Activated naive CD4-positive, alpha-beta T cell (primary cell): ENCODE measurements around the gene PIK3AP1.
A peak's percentile ranks its signal among the peaks of the same experiment; 100 is the strongest.
"Not testable (repeated sequence)": the region's sequence is repeated elsewhere in the genome, so short reads cannot be mapped to it uniquely, and the experiment has no call there.

Source experiments
- DNase-seq, 4 experiments: peaks; one replicate each; lab custom pipeline; 2025; lab: John Stamatoyannopoulos, UW

Gene PIK3AP1

GRCh38 chr10:96720422-96721206, at the start of gene PIK3AP1:
Gene PIK3AP1 (minus strand): TSS chr10:96720514. CDS start chr10:96720394, 120 bp downstream.
- DNase-seq = peak in 2 of 4 experiments; percentile 18 to 31

GRCh38 chr10:96768136-96768535, 47.8 kb upstream of the PIK3AP1 start:
- DNase-seq = no peak

- DNase-seq = no peak
Observed at GRCh38 chr10:96767611-96768010, 47.3 kb upstream of the PIK3AP1 start.

GRCh38 chr10:96765406-96766240, 45.3 kb upstream of the PIK3AP1 start:
- DNase-seq = peak; percentile 11 to 64 (median 57)

GRCh38 chr10:96764425-96765060, 44.2 kb upstream of the PIK3AP1 start:
- no peak for DNase-seq

- no peak for DNase-seq
Observed at GRCh38 chr10:96758423-96758822, 38.1 kb upstream of the PIK3AP1 start.

GRCh38 chr10:96756111-96756903, 36.0 kb upstream of the PIK3AP1 start:
- DNase-seq = no peak

GRCh38 chr10:96753956-96754355, 33.6 kb upstream of the PIK3AP1 start:
- DNase-seq = no peak

- DNase-seq = no peak
Observed at GRCh38 chr10:96752375-96752774, 32.1 kb upstream of the PIK3AP1 start.

- not testable (repeated sequence) for DNase-seq
Observed at GRCh38 chr10:96750316-96750715, 30.0 kb upstream of the PIK3AP1 start.

GRCh38 chr10:96747734-96748550, 27.6 kb upstream of the PIK3AP1 start:
- no peak for DNase-seq

- no peak for DNase-seq
Observed at GRCh38 chr10:96746503-96746902, 26.2 kb upstream of the PIK3AP1 start.

GRCh38 chr10:96745950-96746349, 25.6 kb upstream of the PIK3AP1 start:
- no peak for DNase-seq

- no peak for DNase-seq
Observed at GRCh38 chr10:96743988-96744585, 23.8 kb upstream of the PIK3AP1 start.

- not testable (repeated sequence) for DNase-seq
Observed at GRCh38 chr10:96741557-96741956, 21.2 kb upstream of the PIK3AP1 start.

- no peak for DNase-seq
Observed at GRCh38 chr10:96740579-96741281, 20.4 kb upstream of the PIK3AP1 start.

- no peak for DNase-seq
Observed at GRCh38 chr10:96740141-96740540, 19.8 kb upstream of the PIK3AP1 start.

GRCh38 chr10:96737307-96737902, 17.1 kb upstream of the PIK3AP1 start:
- not testable (repeated sequence) for DNase-seq

- no peak for DNase-seq
Observed at GRCh38 chr10:96724621-96725020, 4.3 kb upstream of the PIK3AP1 start.
